ENCODE measurements around the gene TBXAS1.

The TBXAS1 gene

GRCh38 chr7:140057143-140057535 lies 228.1 kb downstream of the TBXAS1 start:
- no peak for FAIRE-seq

GRCh38 chr7:140058517-140058916 lies 229.5 kb downstream of the TBXAS1 start:
- no peak for FAIRE-seq

GRCh38 chr7:140059273-140060242 lies 230.5 kb downstream of the TBXAS1 start:
- FAIRE-seq = no peak

- FAIRE-seq = no peak
Observed at GRCh38 chr7:140060243-140060630, 231.2 kb downstream of the TBXAS1 start.

GRCh38 chr7:140060788-140061606 lies 231.9 kb downstream of the TBXAS1 start:
- FAIRE-seq = no peak

GRCh38 chr7:140061607-140061930 lies 232.5 kb downstream of the TBXAS1 start:
- FAIRE-seq = no peak

GRCh38 chr7:140062118-140062527 lies 233.1 kb downstream of the TBXAS1 start:
- FAIRE-seq = no peak

GRCh38 chr7:140062528-140063299 lies 233.7 kb downstream of the TBXAS1 start, which contains the start of gene PARP12:
TSS of gene PARP12 (minus strand) at chr7:140062951. CDS start at chr7:140062847, 104 bp downstream.
- FAIRE-seq = no peak

- FAIRE-seq = no peak
Observed at GRCh38 chr7:140067052-140067451, 238.0 kb downstream of the TBXAS1 start.

- FAIRE-seq = no peak
Observed at GRCh38 chr7:140068033-140068432, 239.0 kb downstream of the TBXAS1 start.

GRCh38 chr7:140069298-140069949 lies 240.4 kb downstream of the TBXAS1 start:
- FAIRE-seq = no peak

Measured in A204.1 (cell line).